ENCODE results near the gene SLC9B1.
"Not testable (repeated sequence)": the region's sequence is repeated elsewhere in the genome, so short reads cannot be mapped to it uniquely, and the experiment has no call there.

The SLC9B1 gene

DNA sequence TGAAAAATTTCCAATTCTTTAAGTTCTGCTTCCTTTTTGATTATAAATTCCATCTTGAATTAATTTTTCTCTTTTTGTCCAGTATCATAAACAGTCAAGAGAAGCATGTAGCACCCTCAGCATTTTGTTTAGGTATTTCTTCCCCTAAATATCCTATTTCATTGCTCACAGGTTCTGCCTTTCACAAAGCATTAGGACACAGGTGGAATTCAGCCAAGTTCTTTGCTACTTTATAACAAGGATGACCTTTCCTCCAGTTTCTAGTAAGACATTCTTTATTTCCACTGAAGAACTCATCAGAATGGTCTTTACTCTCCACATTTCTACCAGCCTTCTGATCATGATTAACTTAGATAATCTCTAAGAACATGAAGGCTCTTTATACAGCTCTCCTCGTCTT lies 7.4 kb downstream of the SLC9B1 start:
- Histone ChIP-seq H3K36me3 (ENCODE audit: control insufficient read depth in 1 of 2, insufficient read depth in 2 of 2, low read length in 2 of 2) (no peaks in the 10 kb centered on the region), H3K9ac (ENCODE audit: low read depth in 1 of 2, low read length in 2 of 2) (no peak overlapping the region), H3K27ac (ENCODE audit: low read depth, low read length) (peak overlapping the region; percentile 71)

DNA sequence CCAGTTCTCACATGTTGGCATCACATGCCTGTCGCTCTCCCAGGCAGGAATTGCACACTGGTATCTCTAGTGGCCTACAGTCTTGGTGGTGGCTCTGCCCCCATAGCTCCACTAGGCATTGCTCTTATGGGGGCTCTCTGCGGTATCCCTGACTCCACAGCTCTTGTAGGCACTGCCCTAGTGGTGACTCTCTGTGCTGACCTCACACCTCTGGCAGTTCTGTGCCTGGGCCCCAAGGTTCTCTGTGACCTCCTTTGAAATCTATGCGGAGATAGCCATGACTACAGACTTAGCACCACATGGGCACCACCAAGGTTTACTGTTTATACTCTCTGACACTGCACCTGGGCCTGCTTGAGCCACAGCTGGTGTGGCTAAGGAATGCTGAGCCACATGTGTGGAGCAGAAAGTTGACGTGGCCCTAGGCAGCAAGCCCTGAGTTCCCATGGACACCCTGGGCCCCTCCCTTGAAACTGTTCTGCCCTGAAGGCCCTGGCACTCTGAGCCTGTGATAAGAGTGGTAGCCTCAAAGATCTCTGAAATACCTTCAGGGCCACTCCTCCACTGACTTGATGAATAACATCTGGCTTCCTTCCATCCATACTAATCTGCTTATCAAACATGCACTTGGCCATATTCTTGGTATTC lies 8.0 kb downstream of the SLC9B1 start:
- no peak overlapping the region for H3K4me3 ChIP-seq (ENCODE audit: low read depth in 1 of 2, low read length in 2 of 2)
- H3K4me1 ChIP-seq (ENCODE audit: control insufficient read depth in 1 of 2, insufficient read depth in 2 of 2, low read length in 2 of 2): peaks cover 20 to 25% of the 10 kb centered on the region in 2 donors
- H3K9ac ChIP-seq (ENCODE audit: low read depth in 1 of 2, low read length in 2 of 2): peak overlapping the region in 1 of 2 donors; percentile 14
- H3K36me3 ChIP-seq (ENCODE audit: control insufficient read depth in 1 of 2, insufficient read depth in 2 of 2, low read length in 2 of 2): no peaks in the 10 kb centered on the region
- H3K27ac ChIP-seq (ENCODE audit: low read depth, low read length): peak overlapping the region; percentile 71
- H3K9me3 ChIP-seq (ENCODE audit: control insufficient read depth in 1 of 2, low read length in 2 of 2): no peaks in the 10 kb centered on the region
- no peaks in the 10 kb centered on the region for H3K27me3 ChIP-seq (ENCODE audit: control insufficient read depth in 1 of 2, insufficient read depth in 2 of 2, low read length in 2 of 2)

More for the DNA sequence above, 7.4 kb downstream of the SLC9B1 start:
- H3K9me3 ChIP-seq (ENCODE audit: control insufficient read depth in 1 of 2, low read length in 2 of 2): no peaks in the 10 kb centered on the region
- H3K4me1 ChIP-seq (ENCODE audit: control insufficient read depth in 1 of 2, insufficient read depth in 2 of 2, low read length in 2 of 2): peaks cover 20 to 25% of the 10 kb centered on the region in 2 donors
- H3K4me3 ChIP-seq (ENCODE audit: low read depth in 1 of 2, low read length in 2 of 2): no peak overlapping the region
- H3K27me3 ChIP-seq (ENCODE audit: control insufficient read depth in 1 of 2, insufficient read depth in 2 of 2, low read length in 2 of 2): no peaks in the 10 kb centered on the region

- H3K27ac ChIP-seq (ENCODE audit: low read depth, low read length): no peak overlapping the region
- H3K27me3 ChIP-seq (ENCODE audit: control insufficient read depth in 1 of 2, insufficient read depth in 2 of 2, low read length in 2 of 2): no peaks in the 10 kb centered on the region
- no peaks in the 10 kb centered on the region for H3K9me3 ChIP-seq (ENCODE audit: control insufficient read depth in 1 of 2, low read length in 2 of 2)
- no peaks in the 10 kb centered on the region for H3K36me3 ChIP-seq (ENCODE audit: control insufficient read depth in 1 of 2, insufficient read depth in 2 of 2, low read length in 2 of 2)
- H3K4me1 ChIP-seq (ENCODE audit: control insufficient read depth in 1 of 2, insufficient read depth in 2 of 2, low read length in 2 of 2): peaks cover 20 to 25% of the 10 kb centered on the region in 2 donors
- H3K4me3 ChIP-seq (ENCODE audit: low read depth in 1 of 2, low read length in 2 of 2): no peak overlapping the region
- no peak overlapping the region for H3K9ac ChIP-seq (ENCODE audit: low read depth in 1 of 2, low read length in 2 of 2)
These were observed 8.7 kb downstream of the SLC9B1 start for GRCh38 chr4:103010804-103011203.

GRCh38 chr4:103008875-103009729 lies 10.4 kb downstream of the SLC9B1 start:
- H3K27me3 ChIP-seq (ENCODE audit: control insufficient read depth in 1 of 2, insufficient read depth in 2 of 2, low read length in 2 of 2): no peaks in the 10 kb centered on the region
- H3K36me3 ChIP-seq (ENCODE audit: control insufficient read depth in 1 of 2, insufficient read depth in 2 of 2, low read length in 2 of 2): no peaks in the 10 kb centered on the region
- H3K4me3 ChIP-seq (ENCODE audit: low read depth in 1 of 2, low read length in 2 of 2): no peak overlapping the region
- H3K9ac ChIP-seq (ENCODE audit: low read depth in 1 of 2, low read length in 2 of 2): no peak overlapping the region
- H3K27ac ChIP-seq (ENCODE audit: low read depth, low read length): no peak overlapping the region
- H3K4me1 ChIP-seq (ENCODE audit: control insufficient read depth in 1 of 2, insufficient read depth in 2 of 2, low read length in 2 of 2): peaks cover 20 to 25% of the 10 kb centered on the region in 2 donors
- H3K9me3 ChIP-seq (ENCODE audit: control insufficient read depth in 1 of 2, low read length in 2 of 2): no peaks in the 10 kb centered on the region

- Histone ChIP-seq H3K9ac (ENCODE audit: low read depth in 1 of 2, low read length in 2 of 2) (no peak overlapping the region), H3K9me3 (ENCODE audit: control insufficient read depth in 1 of 2, low read length in 2 of 2) (no peaks in the 10 kb centered on the region), H3K4me3 (ENCODE audit: low read depth in 1 of 2, low read length in 2 of 2) (no peak overlapping the region), H3K4me1 (ENCODE audit: control insufficient read depth in 1 of 2, insufficient read depth in 2 of 2, low read length in 2 of 2) (no peaks in the 10 kb centered on the region), H3K27ac (ENCODE audit: low read depth, low read length) (no peak overlapping the region), H3K36me3 (ENCODE audit: control insufficient read depth in 1 of 2, insufficient read depth in 2 of 2, low read length in 2 of 2) (no peaks in the 10 kb centered on the region), H3K27me3 (ENCODE audit: control insufficient read depth in 1 of 2, insufficient read depth in 2 of 2, low read length in 2 of 2) (no peaks in the 10 kb centered on the region)
These were observed 17.0 kb downstream of the SLC9B1 start for GRCh38 chr4:103002551-103002950.

GRCh38 chr4:102994803-102995202 lies 24.7 kb downstream of the SLC9B1 start:
- H3K9ac ChIP-seq (ENCODE audit: low read depth in 1 of 2, low read length in 2 of 2): no peak overlapping the region
- H3K36me3 ChIP-seq (ENCODE audit: control insufficient read depth in 1 of 2, insufficient read depth in 2 of 2, low read length in 2 of 2): no peaks in the 10 kb centered on the region
- H3K27ac ChIP-seq (ENCODE audit: low read depth, low read length): no peak overlapping the region
- H3K27me3 ChIP-seq (ENCODE audit: control insufficient read depth in 1 of 2, insufficient read depth in 2 of 2, low read length in 2 of 2): no peaks in the 10 kb centered on the region
- no peak overlapping the region for H3K4me3 ChIP-seq (ENCODE audit: low read depth in 1 of 2, low read length in 2 of 2)
- H3K4me1 ChIP-seq (ENCODE audit: control insufficient read depth in 1 of 2, insufficient read depth in 2 of 2, low read length in 2 of 2): no peaks in the 10 kb centered on the region
- peaks cover 3 to 11% of the 10 kb centered on the region in 2 donors for H3K9me3 ChIP-seq (ENCODE audit: control insufficient read depth in 1 of 2, low read length in 2 of 2)

DNA sequence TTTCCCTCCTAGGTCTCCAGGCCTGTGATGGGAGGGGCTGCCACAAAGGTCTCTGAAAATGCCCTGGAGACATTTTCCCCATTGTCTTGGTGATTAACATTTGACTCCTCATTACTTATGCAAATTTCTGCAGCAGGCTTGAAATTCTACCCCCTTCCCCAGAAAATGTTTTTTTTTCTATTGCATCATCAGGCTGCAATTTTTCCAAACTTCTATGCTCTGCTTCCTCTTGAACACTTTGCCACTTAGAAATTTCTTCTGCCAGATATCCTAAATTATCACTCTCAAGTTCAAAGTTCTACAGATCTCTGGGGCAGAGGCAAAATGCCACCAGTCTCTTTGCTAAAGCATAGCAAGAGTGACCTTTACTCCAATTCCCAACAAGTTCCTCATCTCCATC lies 25.5 kb downstream of the SLC9B1 start:
- H3K4me3 ChIP-seq (ENCODE audit: low read depth in 1 of 2, low read length in 2 of 2); H3K36me3 ChIP-seq (ENCODE audit: control insufficient read depth in 1 of 2, insufficient read depth in 2 of 2, low read length in 2 of 2); H3K27ac ChIP-seq (ENCODE audit: low read depth, low read length); H3K27me3 ChIP-seq (ENCODE audit: control insufficient read depth in 1 of 2, insufficient read depth in 2 of 2, low read length in 2 of 2); H3K4me1 ChIP-seq (ENCODE audit: control insufficient read depth in 1 of 2, insufficient read depth in 2 of 2, low read length in 2 of 2); H3K9ac ChIP-seq (ENCODE audit: low read depth in 1 of 2, low read length in 2 of 2): not testable (repeated sequence)
- H3K9me3 ChIP-seq (ENCODE audit: control insufficient read depth in 1 of 2, low read length in 2 of 2): peaks cover 3 to 11% of the 10 kb centered on the region in 2 donors

GRCh38 chr4:102988429-102989020 lies 31.0 kb downstream of the SLC9B1 start:
- no peak overlapping the region for H3K4me3 ChIP-seq (ENCODE audit: low read depth in 1 of 2, low read length in 2 of 2)
- no peaks in the 10 kb centered on the region for H3K36me3 ChIP-seq (ENCODE audit: control insufficient read depth in 1 of 2, insufficient read depth in 2 of 2, low read length in 2 of 2)
- no peaks in the 10 kb centered on the region for H3K4me1 ChIP-seq (ENCODE audit: control insufficient read depth in 1 of 2, insufficient read depth in 2 of 2, low read length in 2 of 2)
- no peak overlapping the region for H3K9ac ChIP-seq (ENCODE audit: low read depth in 1 of 2, low read length in 2 of 2)
- H3K9me3 ChIP-seq (ENCODE audit: control insufficient read depth in 1 of 2, low read length in 2 of 2): peaks cover 3 to 7% of the 10 kb centered on the region in 2 donors
- no peaks in the 10 kb centered on the region for H3K27me3 ChIP-seq (ENCODE audit: control insufficient read depth in 1 of 2, insufficient read depth in 2 of 2, low read length in 2 of 2)
- no peak overlapping the region for H3K27ac ChIP-seq (ENCODE audit: low read depth, low read length)

- Histone ChIP-seq H3K9ac (ENCODE audit: low read depth in 1 of 2, low read length in 2 of 2) (no peak overlapping the region), H3K27me3 (ENCODE audit: control insufficient read depth in 1 of 2, insufficient read depth in 2 of 2, low read length in 2 of 2) (no peaks in the 10 kb centered on the region), H3K36me3 (ENCODE audit: control insufficient read depth in 1 of 2, insufficient read depth in 2 of 2, low read length in 2 of 2) (no peaks in the 10 kb centered on the region), H3K4me3 (ENCODE audit: low read depth in 1 of 2, low read length in 2 of 2) (no peak overlapping the region), H3K4me1 (ENCODE audit: control insufficient read depth in 1 of 2, insufficient read depth in 2 of 2, low read length in 2 of 2) (no peaks in the 10 kb centered on the region), H3K27ac (ENCODE audit: low read depth, low read length) (no peak overlapping the region), H3K9me3 (ENCODE audit: control insufficient read depth in 1 of 2, low read length in 2 of 2) (peaks cover 0 to 7% of the 10 kb centered on the region in 2 donors)
These were observed 38.5 kb downstream of the SLC9B1 start for GRCh38 chr4:102981005-102981404.

- not testable (repeated sequence) for H3K9me3 ChIP-seq (ENCODE audit: control insufficient read depth in 1 of 2, low read length in 2 of 2); H3K27ac ChIP-seq (ENCODE audit: low read depth, low read length); H3K27me3 ChIP-seq (ENCODE audit: control insufficient read depth in 1 of 2, insufficient read depth in 2 of 2, low read length in 2 of 2); H3K4me1 ChIP-seq (ENCODE audit: control insufficient read depth in 1 of 2, insufficient read depth in 2 of 2, low read length in 2 of 2); H3K36me3 ChIP-seq (ENCODE audit: control insufficient read depth in 1 of 2, insufficient read depth in 2 of 2, low read length in 2 of 2); H3K4me3 ChIP-seq (ENCODE audit: low read depth in 1 of 2, low read length in 2 of 2); H3K9ac ChIP-seq (ENCODE audit: low read depth in 1 of 2, low read length in 2 of 2)
These were observed 57.7 kb downstream of the SLC9B1 start for GRCh38 chr4:102961813-102962212.
